CD1c-positive myeloid dendritic cell (primary cell): ENCODE data around the gene MYO9A.
"Not testable (repeated sequence)": the region's sequence is repeated elsewhere in the genome, so short reads cannot be mapped to it uniquely, and the experiment has no call there.

Source experiments
- DNase-seq: peaks from one replicate; pipeline ENCODE4 v3.0.0-alpha.2; 2016; ENCODE audit errors: extremely low spot score

Gene MYO9A

DNA sequence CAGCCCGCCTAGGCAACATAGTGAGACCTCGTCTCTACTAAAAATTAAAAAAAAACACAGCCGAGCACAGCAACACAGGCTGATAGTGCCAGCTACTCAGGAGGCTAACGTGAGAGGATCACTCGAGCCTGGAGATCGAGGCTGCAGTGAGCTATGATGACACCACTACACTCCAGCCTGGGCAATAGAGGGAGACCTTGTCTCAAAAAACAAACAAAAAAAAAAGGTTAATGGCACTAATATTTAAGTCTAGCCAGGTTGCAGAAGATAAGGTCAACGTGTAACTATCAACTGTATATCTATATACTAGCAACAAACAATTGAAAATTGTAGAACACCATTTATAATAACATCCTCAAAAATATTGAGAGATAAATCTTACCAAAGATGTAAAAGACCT is 75.1 kb downstream of the MYO9A start:
- no peak for DNase-seq

DNA sequence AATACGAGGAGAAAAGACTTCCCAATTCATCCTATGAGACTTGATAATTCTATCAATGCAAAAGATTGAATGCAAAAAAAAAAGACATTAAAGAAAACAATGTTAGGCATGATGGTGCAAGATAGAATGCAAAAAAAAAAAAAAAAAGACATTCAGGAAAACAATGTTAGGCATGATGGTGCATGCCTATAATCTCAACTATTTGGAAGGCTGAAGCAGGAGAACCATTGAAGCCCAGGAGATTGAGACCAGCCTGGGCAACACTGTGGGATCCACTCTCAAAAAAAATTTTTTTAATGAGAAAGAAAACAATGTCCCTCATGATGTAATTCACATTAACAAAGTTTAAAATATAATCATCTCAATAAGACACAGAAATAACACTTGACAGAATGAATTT is 75.9 kb downstream of the MYO9A start:
- DNase-seq = no peak

DNA sequence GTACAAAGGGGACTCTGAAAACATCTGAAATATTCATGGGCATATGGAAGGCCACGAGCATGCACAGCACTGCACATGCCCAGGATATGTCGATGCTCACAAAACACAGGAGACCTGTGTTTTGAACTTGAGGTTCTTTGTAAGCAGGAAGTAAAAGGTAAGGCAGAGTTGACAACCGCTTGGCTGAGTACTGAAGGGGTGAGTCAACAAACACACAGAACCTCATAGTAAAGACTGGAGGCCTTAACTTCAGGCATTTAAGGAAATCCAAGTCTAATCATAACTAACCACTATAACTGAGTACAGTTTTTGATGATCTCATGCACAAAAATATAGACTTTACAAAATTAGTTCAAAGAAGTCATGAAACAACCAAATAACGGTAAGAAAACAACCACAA is 80.6 kb downstream of the MYO9A start:
- DNase-seq = no peak

DNA sequence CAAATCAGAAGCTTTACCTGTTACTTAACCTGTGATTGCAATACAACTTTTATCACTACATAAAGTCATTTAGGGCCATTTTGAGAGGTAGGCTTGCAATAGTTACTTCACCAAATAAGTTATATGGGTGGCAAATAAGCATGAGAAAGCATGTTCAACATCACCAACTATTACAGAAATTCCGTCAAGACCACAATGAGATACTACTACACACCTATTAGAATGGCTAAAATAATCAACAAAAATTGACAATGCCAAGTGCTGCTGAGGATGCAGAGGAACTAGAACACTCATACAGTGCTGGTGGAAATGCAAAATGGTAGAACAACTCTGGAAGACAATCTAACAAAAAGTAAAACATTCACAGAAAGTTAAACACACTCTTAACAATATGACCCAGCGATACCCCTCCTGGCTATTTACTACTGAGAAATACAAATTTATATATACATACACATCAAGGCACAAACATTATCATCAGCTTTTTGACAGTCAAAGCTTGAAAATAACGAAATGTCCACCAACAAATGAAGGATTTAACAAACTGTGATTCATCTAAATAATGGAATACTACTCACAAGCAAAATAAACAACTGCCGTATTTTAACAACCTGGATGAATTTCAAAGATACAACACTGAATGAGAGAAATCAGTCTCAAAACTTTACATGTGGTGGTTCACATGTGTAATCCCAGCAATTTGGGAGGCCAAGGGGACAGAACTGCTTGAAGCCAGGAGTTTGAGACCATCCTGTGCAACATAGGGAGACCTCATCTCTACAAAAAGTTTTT is 82.9 kb downstream of the MYO9A start:
- DNase-seq = no peak

DNA sequence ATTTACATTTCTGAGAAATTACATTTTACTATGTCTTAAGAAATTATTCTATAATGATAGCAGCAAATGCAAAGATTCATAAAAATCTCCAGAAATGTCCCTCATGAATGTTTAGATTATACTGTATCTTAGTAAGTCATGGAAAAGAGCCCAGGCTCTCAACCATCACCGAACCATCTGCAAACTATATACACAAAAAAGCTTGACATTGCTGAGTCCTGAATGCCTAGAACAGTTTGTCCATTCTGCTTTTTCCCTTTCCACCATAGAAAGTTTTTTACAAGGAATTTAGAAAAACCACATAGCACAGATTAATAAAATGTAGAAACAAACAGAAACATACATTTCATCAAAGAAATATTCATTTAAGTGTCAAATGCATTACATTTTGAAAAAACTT is 83.6 kb downstream of the MYO9A start:
- no peak for DNase-seq

DNA sequence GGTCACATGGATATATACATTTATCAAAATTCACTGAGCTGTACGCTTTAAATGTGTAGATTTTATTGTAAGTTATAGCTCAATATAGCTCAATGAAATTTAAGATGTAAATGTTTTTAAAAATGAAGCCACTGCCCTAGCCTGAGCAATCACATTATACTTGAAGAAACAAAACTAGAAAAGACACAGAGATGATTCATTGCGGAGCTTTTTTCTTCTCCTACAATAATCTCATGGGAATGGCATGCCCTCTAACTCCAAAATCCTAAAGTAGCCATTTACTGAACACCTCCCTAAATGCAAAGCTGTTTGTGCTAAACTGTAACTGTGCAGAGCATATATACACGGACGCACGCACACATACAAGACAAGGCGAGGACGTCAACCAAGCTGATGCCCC is 84.2 kb downstream of the MYO9A start:
- DNase-seq = no peak

DNA sequence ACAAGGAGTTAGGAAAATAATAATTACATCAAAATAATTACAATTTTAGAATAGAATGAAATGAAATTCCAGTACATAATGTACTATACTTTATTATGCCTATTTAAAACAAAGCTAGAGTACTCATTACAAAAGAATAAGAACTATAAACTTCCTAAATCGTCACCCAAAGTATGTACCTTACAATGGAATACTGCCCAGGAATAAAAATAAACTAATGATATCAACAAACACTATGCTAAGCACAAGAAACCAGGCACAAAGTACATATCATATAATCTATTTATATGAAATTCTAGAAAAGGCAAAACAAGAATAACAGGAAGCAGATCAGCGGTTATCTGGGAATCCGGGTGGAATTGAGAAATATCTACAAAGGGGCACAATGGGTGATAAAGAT is 84.7 kb downstream of the MYO9A start:
- no peak for DNase-seq

DNA sequence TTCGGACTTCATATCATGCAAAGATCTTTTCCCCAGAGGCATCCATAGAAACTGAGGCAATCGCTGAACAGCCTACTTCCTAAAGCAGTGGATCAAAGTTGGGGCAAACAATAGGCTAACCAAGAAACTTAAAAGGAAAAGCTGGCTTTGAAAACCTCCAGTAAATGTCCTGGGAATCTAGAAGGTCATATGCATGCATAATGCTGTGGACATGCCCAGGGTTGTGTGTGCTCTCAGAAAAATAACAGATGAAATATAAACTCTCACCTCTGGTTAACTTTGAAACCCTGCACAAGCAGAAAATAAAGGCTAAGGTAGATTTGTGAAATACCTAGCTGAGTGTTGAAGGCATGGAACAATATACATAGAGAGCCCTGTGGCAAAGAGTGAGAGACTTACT is 96.3 kb downstream of the MYO9A start:
- DNase-seq = no peak

DNA sequence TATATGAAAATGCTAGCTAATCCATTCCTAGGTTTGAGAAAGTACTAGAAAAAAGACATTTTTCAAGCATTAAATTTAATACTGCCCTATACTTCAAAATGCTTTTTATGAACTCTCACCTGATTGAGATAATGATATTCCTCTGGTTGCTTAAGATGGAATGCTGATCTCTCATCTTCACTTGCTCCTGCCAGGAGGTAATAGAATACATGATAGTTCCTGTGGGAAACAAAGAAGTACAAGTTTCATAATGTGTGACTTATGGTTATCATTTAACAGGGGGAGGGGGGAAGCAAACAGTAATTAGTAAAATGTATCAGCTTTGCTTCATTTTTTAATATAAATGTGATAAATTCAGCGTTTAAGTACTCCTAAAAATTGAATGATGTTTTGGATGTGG is 97.2 kb downstream of the MYO9A start:
- DNase-seq = no peak

DNA sequence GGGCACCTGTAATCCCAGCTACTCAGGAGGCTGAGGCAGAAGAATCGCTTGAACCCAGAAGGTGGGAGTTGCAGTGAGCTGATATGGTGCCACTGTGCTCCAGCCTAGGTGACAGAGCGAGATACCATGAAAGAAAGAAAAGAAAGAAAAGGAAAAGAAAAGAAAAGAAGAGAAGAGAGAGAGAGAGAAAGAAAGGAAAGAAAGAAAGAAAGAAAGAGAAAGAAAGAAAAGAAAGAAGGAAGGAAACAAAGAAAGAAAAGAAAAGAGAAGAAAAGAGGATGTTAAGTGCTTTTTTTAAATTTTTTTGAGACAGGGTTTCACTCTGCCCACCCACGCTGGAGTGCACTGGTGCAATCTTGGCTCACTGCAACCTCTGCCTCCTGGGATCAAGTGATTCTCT is 103.4 kb downstream of the MYO9A start:
- not testable (repeated sequence) for DNase-seq

DNA sequence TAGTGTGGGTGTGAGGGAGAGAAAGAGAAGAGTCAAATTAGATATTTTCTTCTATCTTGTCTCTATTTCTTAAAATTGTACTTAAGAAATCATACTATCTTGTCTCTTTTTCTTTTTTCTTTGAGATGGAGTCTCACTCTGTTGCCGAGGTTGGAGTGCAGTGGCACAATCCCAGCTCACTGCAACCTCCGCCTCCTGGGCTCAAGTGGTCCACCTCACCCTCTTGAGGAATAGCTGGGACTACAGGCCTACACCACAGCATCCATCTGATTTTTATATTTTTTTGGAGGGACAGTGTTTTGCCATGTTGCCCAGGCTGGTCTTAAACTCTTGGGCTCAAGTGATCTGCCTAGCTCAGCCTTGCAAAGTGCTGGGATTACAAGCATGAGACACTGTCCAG is 104.2 kb downstream of the MYO9A start:
- DNase-seq = no peak

DNA sequence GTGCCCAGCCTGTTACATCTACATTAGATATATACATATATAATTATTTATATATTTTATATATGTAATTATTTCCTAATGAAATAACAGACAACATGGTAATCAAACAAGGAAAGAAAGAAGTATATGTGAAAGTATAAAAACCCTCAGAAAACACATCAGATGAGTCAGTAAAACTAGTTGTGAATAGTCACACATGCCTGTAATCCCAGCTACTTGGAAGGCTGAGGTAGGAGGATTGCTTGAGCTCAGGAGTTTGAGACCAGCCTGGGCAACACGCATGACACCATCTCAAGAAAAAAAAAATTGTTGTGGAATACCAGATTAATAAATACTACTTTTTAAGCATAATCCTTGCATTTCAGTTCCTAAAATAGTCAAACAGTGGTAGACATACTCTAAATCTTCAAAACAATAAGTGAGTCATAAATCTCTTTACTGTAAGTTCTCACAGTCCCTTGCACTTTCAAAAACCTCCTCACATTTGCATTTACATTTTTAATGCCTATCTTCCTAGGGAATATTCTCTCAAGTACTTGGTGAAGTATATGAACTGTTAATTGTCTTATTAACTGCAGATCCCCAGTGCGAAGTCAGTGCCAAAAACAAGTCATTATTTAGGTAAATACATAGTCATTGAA is 106.5 kb downstream of the MYO9A start:
- DNase-seq = no peak

DNA sequence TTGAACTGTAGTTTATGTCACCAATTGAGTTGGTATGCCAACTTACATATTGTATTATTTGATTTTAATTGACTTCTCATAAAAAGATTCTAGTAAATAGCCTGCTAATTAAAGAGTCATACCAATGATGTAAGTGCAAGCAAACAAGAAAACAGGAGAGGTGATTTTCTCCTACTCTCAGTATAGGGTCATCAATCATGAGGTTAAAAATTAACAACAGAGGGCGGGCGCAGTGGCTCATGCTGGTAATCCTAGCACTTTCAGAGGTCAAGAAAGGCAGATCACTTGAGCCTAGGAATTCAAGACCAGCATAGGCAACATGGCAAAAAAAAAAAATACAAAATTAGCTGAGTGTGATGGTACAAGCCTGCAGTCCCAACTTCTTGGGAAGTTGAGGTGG is 108.7 kb downstream of the MYO9A start:
- DNase-seq = no peak

DNA sequence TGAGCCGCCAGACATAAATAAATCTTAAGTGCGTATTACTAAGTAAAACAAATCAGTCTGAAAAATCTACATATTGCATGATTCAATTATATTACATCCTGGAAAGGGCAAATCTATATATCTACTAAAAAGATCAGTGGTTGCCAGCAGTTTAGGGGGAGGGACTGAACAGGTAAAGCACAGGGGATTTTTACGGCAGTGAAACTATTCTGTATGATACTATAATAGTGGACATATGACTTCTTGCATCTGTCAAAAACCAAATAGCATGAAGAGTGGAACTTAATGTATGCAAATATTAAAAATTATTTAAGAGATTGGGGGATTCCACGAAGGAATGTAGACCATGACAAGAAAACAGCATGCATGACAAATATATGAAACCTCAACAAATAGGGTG is 111.6 kb downstream of the MYO9A start:
- no peak for DNase-seq

DNA sequence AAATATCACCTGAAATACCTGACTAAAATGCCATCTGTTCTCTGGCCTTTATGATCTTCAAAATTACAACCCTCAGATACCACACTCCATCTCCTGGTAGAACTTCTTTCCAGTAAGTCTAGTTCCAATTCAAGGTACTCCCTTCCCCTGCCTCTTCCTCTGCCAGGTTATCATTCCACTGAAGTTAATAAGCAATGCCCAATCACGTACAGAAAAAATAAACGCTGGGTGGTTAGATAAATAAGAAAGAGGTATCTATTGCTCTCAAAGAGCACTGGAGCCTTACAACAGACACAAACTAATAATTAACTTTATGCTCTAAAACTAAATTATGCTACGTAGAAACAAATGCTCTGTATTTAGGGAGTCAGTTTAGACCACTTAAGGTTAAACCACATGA is 112.5 kb downstream of the MYO9A start:
- no peak for DNase-seq

DNA sequence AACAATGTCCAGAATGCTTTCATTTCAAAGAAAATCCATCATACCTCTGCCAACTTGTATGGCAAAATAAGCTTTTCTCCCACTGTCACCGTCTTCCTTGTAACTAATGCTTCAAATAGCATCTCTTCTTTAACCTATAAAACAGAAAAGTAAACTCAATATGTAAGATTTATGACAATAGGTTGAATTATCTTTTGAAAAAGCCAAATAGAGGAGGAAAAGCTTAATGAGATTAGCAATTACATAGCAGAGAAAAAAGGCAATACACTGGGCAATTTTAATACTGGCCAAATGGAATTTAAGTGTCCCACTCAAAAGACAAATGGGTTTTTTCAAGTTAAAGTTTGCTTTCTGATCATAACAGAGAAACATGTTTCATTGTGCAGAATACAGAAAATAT is 118.1 kb downstream of the MYO9A start:
- no peak for DNase-seq

DNA sequence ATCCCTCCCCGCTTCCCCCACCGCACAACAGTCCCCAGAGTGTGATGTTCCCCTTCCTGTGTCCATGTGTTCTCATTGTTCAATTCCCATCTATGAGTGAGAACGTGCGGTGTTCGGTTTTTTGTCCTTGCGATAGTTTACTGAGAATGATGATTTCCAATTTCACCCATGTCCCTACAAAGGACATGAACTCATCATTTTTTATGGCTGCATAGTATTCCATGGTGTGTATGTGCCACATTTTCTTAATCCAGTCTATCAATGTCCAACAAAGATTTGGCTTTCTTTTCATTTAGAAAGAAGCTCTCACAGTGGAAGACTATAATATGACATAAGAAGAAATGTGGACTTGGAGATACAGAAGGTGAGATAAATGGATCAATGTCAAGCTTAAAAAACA is 119.2 kb downstream of the MYO9A start:
- not testable (repeated sequence) for DNase-seq

DNA sequence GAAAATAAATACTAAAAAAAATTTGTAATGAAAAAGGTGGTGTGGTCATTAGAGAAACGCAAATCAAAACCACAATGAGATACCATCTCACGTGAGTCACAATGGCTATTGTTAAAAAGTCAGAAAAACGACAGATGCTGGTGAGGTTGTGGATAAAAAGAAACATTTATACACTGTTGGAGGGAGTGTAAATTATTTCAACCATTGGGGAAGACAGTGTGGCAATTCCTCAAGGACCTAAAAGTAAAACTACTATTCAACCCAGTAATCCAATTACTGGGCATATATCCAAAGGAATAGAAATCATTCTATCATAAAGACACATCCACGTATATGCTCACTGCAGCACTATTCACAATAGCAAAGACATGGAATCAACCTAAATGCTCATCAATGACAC is 120.3 kb downstream of the MYO9A start:
- no peak for DNase-seq

DNA sequence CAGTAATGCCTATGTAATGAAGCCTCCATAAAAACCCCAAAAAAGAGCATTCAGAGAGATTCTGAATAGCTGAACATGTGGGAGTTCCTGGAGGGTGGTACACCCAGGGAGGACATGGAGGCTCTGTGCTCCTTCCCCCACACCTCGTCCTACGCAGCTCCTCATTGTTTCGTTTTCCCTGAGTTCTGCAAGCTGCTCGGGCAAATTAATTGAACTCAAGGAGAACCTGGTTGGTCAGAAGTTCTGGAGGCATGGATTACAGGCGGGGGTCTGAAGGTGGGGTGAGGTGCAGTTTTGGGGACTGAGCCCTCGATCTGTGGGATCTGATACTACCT is 142.2 kb downstream of the MYO9A start:
- no peak for DNase-seq

DNA sequence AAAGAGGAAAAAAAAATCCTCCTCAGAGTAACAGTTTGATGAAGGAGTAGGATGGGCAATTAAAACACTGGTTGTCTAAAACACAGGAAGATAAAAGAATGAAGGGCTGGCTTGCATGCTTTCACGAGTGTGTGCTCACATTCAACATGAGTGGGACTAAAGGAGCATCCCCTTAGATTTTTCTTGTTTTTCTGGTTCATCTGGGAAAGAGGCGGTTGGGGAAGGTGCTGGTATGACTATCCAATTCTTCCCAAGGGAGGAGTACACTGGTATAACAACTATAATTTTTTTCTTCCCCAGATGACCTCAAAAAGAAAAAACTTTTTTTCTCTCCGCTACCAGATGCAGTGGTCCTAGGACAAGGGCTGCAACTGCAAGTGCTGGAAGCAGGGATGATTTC is 143.7 kb downstream of the MYO9A start:
- no peak for DNase-seq

DNA sequence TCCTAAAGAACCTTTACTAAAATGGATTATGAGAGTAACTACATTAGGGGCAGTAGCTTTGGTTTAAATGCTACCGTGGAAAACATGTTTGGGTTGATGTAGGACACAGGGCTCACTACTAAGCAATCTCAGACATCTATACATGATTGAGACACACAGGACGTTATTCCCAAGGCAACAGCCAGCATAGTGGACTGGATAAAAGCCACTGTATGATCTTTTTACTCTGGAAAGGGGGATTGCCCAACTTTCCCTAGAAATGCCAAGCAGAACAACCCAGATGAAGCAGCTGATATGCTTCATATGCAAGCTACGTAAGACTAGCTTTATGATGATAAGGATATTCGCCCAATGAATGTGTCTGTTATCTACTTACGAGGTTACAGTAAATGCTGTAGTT is 144.6 kb downstream of the MYO9A start:
- DNase-seq = no peak

DNA sequence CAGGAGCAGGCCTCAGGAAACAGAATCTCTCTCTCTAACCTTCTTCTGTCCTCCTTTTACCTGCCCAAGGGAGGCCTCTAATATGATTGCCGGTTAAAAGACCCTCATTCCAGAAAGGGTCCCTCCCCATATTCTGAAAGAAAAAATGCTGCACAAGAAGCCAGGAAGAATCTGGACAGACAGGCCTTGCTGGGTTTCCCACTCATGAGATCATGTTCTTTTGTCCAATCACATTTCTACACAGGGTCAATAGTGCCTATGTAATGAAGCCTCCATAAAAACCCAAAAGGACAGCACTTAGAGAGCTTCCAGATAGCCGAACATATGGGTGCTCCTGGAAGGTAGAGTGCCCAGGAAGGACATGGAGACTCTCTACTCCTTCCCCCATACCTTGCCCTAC is 146.0 kb downstream of the MYO9A start:
- no peak for DNase-seq

DNA sequence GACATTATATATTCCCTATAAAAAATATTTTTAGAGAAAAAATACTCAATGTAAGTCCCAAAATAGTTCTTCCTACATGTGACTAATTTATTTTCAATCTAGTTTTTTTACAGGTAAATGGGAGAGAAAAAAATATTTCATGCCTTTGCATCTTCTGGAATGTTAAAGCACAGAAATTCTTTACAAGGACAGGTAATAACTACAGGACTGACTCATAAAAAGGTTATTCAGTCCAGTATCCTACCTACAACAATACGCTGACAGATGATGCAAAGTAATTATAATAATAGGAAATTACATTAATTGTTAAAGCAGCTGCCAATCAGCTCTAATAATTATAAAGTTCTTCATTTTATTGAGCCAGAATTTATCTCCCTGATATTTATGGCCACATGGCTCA is 147.5 kb downstream of the MYO9A start:
- no peak for DNase-seq

DNA sequence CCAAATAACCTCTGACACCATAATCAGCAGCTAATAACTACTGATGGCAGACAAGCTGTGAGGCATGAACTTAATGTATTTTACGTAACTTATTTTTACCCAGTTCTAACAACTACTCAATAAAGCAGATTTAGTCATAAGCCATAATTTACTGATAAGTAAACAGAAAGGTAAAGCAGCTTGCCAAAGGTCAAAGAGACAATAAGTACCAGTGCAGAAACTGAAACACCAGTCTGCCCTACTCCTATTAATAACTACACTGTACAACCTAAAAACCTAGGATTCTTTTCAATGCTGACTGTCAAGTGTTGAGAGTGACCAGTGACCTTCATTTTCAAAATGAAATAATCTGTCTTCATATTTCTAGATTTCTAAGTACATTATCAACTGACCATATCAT is 155.4 kb downstream of the MYO9A start:
- no peak for DNase-seq
